H9 (cell line): ENCODE results near the gene DNAJC24. TPM values are rescaled to one million over a fixed set of nuclear protein-coding genes. Genes with fewer than 3 reads are reported as not detected.

ENCODE experiments used
- DNase-seq: peaks from one replicate; pipeline ENCODE4 v3.0.0-alpha.2; 2017
- H2AFZ ChIP-seq: one replicate; pipeline ENCODE4 v1.6.1; 2013; ENCODE audit warnings: mild to moderate bottlenecking, low read length, control low read depth, moderate library complexity
- H2AK5ac ChIP-seq: 2 replicates; pipeline ENCODE4 v1.6.1; 2013; ENCODE audit warnings: low read length, control low read depth, mixed read lengths; ENCODE audit not compliant: insufficient read length
- H2BK120ac ChIP-seq: one replicate; pipeline ENCODE4 v1.6.1; 2013; ENCODE audit warnings: low read depth, mild to moderate bottlenecking, low read length, control low read depth, inconsistent platforms; ENCODE audit not compliant: poor library complexity, severe bottlenecking
- H2BK12ac ChIP-seq: 2 replicates; pipeline ENCODE4 v1.6.1; 2013; ENCODE audit warnings: low read length, control low read depth, mixed read lengths, low read depth; ENCODE audit not compliant: insufficient read length
- H2BK15ac ChIP-seq: 2 replicates; pipeline ENCODE4 v1.6.1; 2013; ENCODE audit warnings: low read depth, low read length, control low read depth
- H2BK20ac ChIP-seq: one replicate; pipeline ENCODE4 v1.6.1; 2013; ENCODE audit warnings: low read depth, mild to moderate bottlenecking, low read length, control low read depth, inconsistent platforms; ENCODE audit not compliant: poor library complexity, severe bottlenecking
- H2BK5ac ChIP-seq: 2 replicates; pipeline ENCODE4 v1.6.1; 2013; ENCODE audit warnings: low read length, control low read depth, mixed read lengths; ENCODE audit not compliant: insufficient read length
- H3K14ac ChIP-seq: 2 replicates; pipeline ENCODE4 v1.6.1; 2013; ENCODE audit warnings: low read length, control low read depth; ENCODE audit not compliant: insufficient read depth
- H3K18ac ChIP-seq: 2 replicates; pipeline ENCODE4 v1.6.1; 2013; ENCODE audit warnings: low read depth, mild to moderate bottlenecking, mixed read lengths, low read length, control low read depth; ENCODE audit not compliant: insufficient read length
- H3K23ac ChIP-seq: 2 replicates; pipeline ENCODE4 v1.6.1; 2013; ENCODE audit warnings: low read length, control low read depth, mixed read lengths, low read depth; ENCODE audit not compliant: insufficient read length
- H3K23me2 ChIP-seq: 2 replicates; pipeline ENCODE4 v1.6.1; 2013; ENCODE audit warnings: low read depth, mild to moderate bottlenecking, mixed read lengths, low read length, control low read depth; ENCODE audit not compliant: insufficient read length, poor library complexity, severe bottlenecking
- H3K27ac ChIP-seq: 2 replicates; pipeline ENCODE4 v1.5.1; 2013; ENCODE audit warnings: low read length, control low read depth, mixed read lengths, low read depth; ENCODE audit not compliant: insufficient read length
- H3K27me3 ChIP-seq: 2 replicates; pipeline ENCODE4 v1.6.1; 2013; ENCODE audit warnings: low read length, control low read depth, inconsistent platforms; ENCODE audit not compliant: insufficient read depth
- H3K4ac ChIP-seq: 2 replicates; pipeline ENCODE4 v1.6.1; 2013; ENCODE audit warnings: low read depth, mild to moderate bottlenecking, control low read depth, inconsistent platforms, low read length, moderate library complexity
- H3K4me1 ChIP-seq: 2 replicates; pipeline ENCODE4 v1.6.1; 2013; ENCODE audit warnings: low read length, control low read depth, inconsistent platforms; ENCODE audit not compliant: insufficient read depth
- H3K4me2 ChIP-seq: 2 replicates; pipeline ENCODE4 v1.6.1; 2013; ENCODE audit warnings: low read length, control low read depth, mixed read lengths; ENCODE audit not compliant: insufficient read length, insufficient read depth
- H3K56ac ChIP-seq: 2 replicates; pipeline ENCODE4 v1.6.1; 2013; ENCODE audit warnings: low read depth, mild to moderate bottlenecking, mixed read lengths, low read length, control low read depth; ENCODE audit not compliant: insufficient read length
- H3K79me1 ChIP-seq: 2 replicates; pipeline ENCODE4 v1.6.1; 2013; ENCODE audit warnings: low read depth, mild to moderate bottlenecking, moderate library complexity, low read length, control low read depth, inconsistent platforms; ENCODE audit not compliant: insufficient read depth, poor library complexity, severe bottlenecking
- H3K79me2 ChIP-seq: 2 replicates; pipeline ENCODE4 v1.6.1; 2013; ENCODE audit warnings: low read length, control low read depth, inconsistent platforms; ENCODE audit not compliant: insufficient read depth
- H3K9ac ChIP-seq: 2 replicates; pipeline ENCODE4 v1.6.1; 2013; ENCODE audit warnings: low read length, control low read depth, mixed read lengths; ENCODE audit not compliant: insufficient read length; ENCODE audit errors: extremely low read depth
- H3K9me3 ChIP-seq: one replicate; pipeline ENCODE4 v1.6.1; 2013; ENCODE audit warnings: low read depth, low read length, inconsistent platforms; ENCODE audit not compliant: control insufficient read depth
- H3T11ph ChIP-seq: one replicate; pipeline ENCODE4 v1.6.1; 2013; ENCODE audit warnings: mild to moderate bottlenecking, low read length, control low read depth, inconsistent platforms
- H4K20me1 ChIP-seq: one replicate; pipeline ENCODE4 v1.6.1; 2013; ENCODE audit not compliant: control insufficient read depth, insufficient read length, insufficient read depth
- H4K5ac ChIP-seq: 2 replicates; pipeline ENCODE4 v1.6.1; 2013; ENCODE audit warnings: low read depth, mild to moderate bottlenecking, mixed read lengths, low read length, control low read depth; ENCODE audit not compliant: insufficient read length
- H4K8ac ChIP-seq: replicated peaks from 2 replicates; pipeline ENCODE4 v1.6.1; 2013; ENCODE audit warnings: low read length, control low read depth, mixed read lengths, low read depth; ENCODE audit not compliant: insufficient read length
- H4K91ac ChIP-seq: 2 replicates; pipeline ENCODE4 v1.6.1; 2013; ENCODE audit warnings: low read depth, mild to moderate bottlenecking, moderate library complexity, mixed read lengths, low read length, control low read depth; ENCODE audit not compliant: insufficient read length
- H3K27ac Mint-ChIP-seq, 3 experiments: 2 replicates in 2 of 3; 3 replicates in 1 of 3; pipeline ENCODE4 v1.8.0; 2020 to 2021; ENCODE audit warnings: mixed read lengths in 3 of 3, mild to moderate bottlenecking in 1 of 3, moderate library complexity in 1 of 3
- H3K27me3 Mint-ChIP-seq: 2 replicates; pipeline ENCODE4 v1.8.0; 2021; ENCODE audit warnings: low read depth, mild to moderate bottlenecking, moderate library complexity, mixed read lengths
- H3K36me3 Mint-ChIP-seq, 3 experiments: 2 replicates in 2 of 3; 3 replicates in 1 of 3; pipeline ENCODE4 v1.8.0; 2020 to 2021; ENCODE audit warnings: low read depth in 3 of 3, mixed read lengths in 3 of 3; ENCODE audit not compliant: insufficient read depth in 1 of 3
- H3K4me1 Mint-ChIP-seq, 2 experiments: 2 replicates each; pipeline ENCODE4 v1.8.0; 2020; ENCODE audit warnings: mixed read lengths in 2 of 2
- H3K4me3 Mint-ChIP-seq, 2 experiments: 2 replicates in 1 of 2; 3 replicates in 1 of 2; pipeline ENCODE4 v1.8.0; 2020 to 2021; ENCODE audit warnings: mild to moderate bottlenecking in 2 of 2, mixed read lengths in 2 of 2, moderate library complexity in 1 of 2
- H3K9me3 Mint-ChIP-seq, 2 experiments: 2 replicates in 1 of 2; 3 replicates in 1 of 2; pipeline ENCODE4 v1.8.0; 2020; ENCODE audit warnings: mild to moderate bottlenecking in 2 of 2, mixed read lengths in 2 of 2, moderate library complexity in 1 of 2
- WGBS: extraction: QIAGEN DNeasy Blood & Tissue Kit; methylation state at CpG from one replicate; pipeline ENCODE4 v1.1.7; 2013; ENCODE audit warnings: missing lambda C conversion rate, low lambda C conversion rate, mixed read lengths; ENCODE audit not compliant: insufficient read length; ENCODE audit errors: extremely low coverage; 5-methylcytosine and 5-hydroxymethylcytosine counted together
- total RNA-seq: library from RNA; stranded (reverse); gene quantifications from 2 replicates; pipeline ENCODE4 v1.2.1, GENCODE V29; 2021
- TF ChIP-seq, protein P1 (sequence below): fragments of 200-600 bp; sonication (generic); conservative IDR thresholded peaks from 3 replicates; pipeline ENCODE4 v1.8.0; 2021; ENCODE audit warnings: antibody characterized with exemption, mild to moderate bottlenecking

The DNAJC24 gene
- total RNA-seq, 1 experiment from 2014 or later = 16.7 TPM

DNA sequence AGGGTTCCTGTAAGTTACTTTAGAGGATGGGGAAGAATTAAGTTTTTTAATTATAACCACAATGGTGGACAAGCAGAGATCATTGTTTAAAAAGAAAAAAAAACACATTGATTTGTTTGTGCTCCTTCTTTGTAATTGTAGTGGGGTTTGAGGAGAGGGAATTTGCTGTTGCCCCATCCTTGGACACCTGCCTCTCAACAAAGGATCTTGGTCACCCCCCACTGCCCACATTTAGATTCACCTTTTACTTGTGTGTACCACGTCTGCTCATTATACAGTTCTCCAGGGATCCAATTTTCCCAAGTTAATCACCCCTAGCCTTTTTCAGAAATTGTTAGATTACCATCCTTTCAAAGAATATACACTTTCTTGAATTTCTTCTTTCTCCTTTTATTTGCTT, 53.0 kb downstream of the DNAJC24 start:
- H3K27ac ChIP-seq = no peak overlapping the region
- 0 out of 5 replicates have a peak overlapping the region, but pooled peaks of 1 of the 2 experiments have one; percentile 16 for H3K4me3 Mint-ChIP-seq

More for the DNA sequence above, 53.0 kb downstream of the DNAJC24 start:
- Mint-ChIP-seq H3K27me3 (no peaks in the 10 kb centered on the region), H3K9me3 (no peaks in the 10 kb centered on the region), H3K4me1 (peaks cover 58 to 73% of the 10 kb centered on the region in 2 experiments), H3K27ac (peak overlapping the region; percentile 40 to 91 (median 43); a peak in 4 of 7 replicates), H3K36me3 (no peaks in the 10 kb centered on the region)
- Histone ChIP-seq H3T11ph (no peak overlapping the region), H2AK5ac (no peak overlapping the region), H2AFZ (no peak overlapping the region), H3K4me2 (no peak overlapping the region), H3K23me2 (no peaks in the 10 kb centered on the region), H3K79me1 (no peaks in the 10 kb centered on the region), H3K4ac (no peak overlapping the region), H3K23ac (no peak overlapping the region), H3K9me3 (no peaks in the 10 kb centered on the region), H2BK5ac (no peak overlapping the region), H4K91ac (no peak overlapping the region), H3K4me1 (peaks cover 7% of the 10 kb centered on the region; the same call in 1 of the 2 replicates), H3K14ac (no peak overlapping the region), H3K27me3 (no peaks in the 10 kb centered on the region), H4K5ac (no peak overlapping the region), H4K20me1 (no peaks in the 10 kb centered on the region), H4K8ac (no peak overlapping the region), H3K9ac (no peak overlapping the region), H2BK120ac (no peak overlapping the region), H2BK12ac (no peak overlapping the region), H3K18ac (no peak overlapping the region), H3K56ac (no peak overlapping the region), H2BK15ac (no peak overlapping the region), H3K79me2 (no peaks in the 10 kb centered on the region), H2BK20ac (no peak overlapping the region)
- WGBS = no CpG with 5 or more reads among the region's 1 CpG
- no peak for DNase-seq
- TF ChIP-seq, protein P1, sequence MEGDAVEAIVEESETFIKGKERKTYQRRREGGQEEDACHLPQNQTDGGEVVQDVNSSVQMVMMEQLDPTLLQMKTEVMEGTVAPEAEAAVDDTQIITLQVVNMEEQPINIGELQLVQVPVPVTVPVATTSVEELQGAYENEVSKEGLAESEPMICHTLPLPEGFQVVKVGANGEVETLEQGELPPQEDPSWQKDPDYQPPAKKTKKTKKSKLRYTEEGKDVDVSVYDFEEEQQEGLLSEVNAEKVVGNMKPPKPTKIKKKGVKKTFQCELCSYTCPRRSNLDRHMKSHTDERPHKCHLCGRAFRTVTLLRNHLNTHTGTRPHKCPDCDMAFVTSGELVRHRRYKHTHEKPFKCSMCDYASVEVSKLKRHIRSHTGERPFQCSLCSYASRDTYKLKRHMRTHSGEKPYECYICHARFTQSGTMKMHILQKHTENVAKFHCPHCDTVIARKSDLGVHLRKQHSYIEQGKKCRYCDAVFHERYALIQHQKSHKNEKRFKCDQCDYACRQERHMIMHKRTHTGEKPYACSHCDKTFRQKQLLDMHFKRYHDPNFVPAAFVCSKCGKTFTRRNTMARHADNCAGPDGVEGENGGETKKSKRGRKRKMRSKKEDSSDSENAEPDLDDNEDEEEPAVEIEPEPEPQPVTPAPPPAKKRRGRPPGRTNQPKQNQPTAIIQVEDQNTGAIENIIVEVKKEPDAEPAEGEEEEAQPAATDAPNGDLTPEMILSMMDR = no peak
